Amygdala (tissue), 56 donors: ENCODE results near the gene C1orf210.

Source experiments
- DNase-seq, 56 donors: peaks; one replicate each; lab custom pipeline; 2025; lab: John Stamatoyannopoulos, UW

Gene C1orf210

GRCh38 chr1:43312663-43313515 lies 27.5 kb upstream of the C1orf210 start:
- no peak for DNase-seq

DNA sequence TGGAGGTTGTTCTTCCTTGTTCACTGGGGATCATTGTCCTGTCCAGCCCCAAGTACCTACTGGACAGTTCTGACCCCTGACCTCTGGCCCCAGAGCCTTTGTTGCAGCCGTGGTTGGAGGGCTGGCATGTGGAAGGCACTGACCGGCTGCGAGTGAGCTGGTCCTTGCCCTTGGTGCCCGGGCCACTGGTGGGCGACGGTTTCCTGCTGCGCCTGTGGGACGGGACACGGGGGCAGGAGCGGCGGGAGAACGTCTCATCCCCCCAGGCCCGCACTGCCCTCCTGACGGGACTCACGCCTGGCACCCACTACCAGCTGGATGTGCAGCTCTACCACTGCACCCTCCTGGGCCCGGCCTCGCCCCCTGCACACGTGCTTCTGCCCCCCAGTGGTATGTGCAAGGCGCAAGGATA lies 26.8 kb upstream of the C1orf210 start:
- DNase-seq = no peak

DNA sequence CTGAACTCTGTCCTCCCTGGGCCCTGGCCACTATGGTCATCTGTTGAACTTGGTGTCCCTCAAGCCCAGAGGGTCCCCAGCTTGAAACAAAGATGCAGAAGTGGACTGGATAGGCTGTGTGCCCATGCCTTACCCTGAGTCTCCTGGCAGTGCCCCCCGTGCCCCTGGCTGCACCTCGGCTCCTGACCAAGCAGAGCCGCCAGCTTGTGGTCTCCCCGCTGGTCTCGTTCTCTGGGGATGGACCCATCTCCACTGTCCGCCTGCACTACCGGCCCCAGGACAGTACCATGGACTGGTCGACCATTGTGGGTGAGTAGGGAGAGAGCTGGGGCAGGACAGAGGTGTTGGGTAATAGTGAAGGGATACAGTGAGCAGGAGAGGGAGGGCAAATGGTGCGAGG lies 26.1 kb upstream of the C1orf210 start:
- no peak for DNase-seq

DNA sequence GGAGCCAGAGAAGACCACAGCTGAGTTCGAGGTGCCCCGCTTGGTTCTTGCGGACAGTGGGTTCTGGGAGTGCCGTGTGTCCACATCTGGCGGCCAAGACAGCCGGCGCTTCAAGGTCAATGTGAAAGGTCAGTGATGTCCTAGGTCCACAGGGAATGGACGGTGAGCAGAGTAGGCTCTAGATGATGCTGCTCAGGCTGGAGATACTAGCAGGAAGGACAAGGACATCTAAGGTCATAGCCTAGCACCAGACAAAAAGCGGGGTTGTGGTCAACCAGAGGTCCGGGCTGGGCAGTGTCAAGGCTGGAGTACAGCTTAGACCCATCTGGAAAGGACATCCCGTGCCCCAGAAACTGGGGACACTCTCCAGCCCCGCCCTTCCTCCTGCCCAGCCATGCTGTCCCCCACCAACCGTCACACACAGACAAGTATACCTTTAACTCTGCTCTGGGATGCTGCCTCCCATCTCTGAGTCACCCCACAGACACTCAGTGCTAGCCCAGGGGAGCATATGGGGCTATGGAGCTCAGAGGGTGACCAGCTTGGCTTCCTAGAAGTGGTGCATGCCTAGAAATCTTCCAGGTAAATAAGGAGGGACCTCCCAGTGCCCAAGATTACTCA lies 24.1 kb upstream of the C1orf210 start:
- DNase-seq = no peak

GRCh38 chr1:43308635-43309404 lies 23.4 kb upstream of the C1orf210 start:
- no peak for DNase-seq

- DNase-seq = no peak
Observed at GRCh38 chr1:43307458-43308158, 22.2 kb upstream of the C1orf210 start.

- no peak for DNase-seq
Observed at GRCh38 chr1:43306688-43307457, 21.5 kb upstream of the C1orf210 start.

DNA sequence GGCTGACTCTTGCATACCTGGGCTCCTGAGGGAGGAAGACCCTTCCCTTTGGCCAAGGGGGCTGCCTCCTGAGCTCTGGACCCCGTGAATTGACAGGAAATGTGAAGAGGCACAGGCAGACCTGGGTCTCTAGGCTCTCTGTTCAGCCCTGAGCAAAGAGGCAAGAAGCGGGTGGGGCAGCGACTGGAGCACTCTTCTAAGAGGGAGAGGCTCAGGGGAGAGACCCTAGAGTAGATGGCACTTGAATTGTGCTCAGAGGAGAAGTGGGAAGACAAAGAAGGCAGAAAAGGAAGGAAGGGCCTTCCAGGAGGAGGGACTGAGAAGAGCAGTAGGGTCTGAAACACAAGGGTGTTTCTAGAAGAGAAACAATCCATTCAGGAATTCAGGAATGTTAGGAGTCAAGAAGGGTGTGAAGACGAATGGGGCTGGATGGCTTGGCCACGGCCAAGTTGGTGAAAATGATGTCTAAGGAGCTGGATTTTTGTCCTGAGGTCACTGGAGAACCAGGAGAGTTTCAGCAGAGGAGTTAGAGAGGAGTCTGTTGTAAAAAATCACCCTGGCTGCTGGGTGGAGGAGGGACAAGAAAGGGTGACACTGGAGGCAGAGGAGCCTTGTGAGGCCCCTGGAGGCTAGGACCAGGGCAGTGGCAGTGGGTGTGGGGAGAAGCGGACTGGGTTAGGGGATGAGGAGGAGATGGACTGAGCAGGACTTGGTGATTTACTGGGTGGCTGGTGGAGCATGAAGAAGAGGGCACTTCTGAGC lies 20.7 kb upstream of the C1orf210 start:
- DNase-seq = no peak

DNA sequence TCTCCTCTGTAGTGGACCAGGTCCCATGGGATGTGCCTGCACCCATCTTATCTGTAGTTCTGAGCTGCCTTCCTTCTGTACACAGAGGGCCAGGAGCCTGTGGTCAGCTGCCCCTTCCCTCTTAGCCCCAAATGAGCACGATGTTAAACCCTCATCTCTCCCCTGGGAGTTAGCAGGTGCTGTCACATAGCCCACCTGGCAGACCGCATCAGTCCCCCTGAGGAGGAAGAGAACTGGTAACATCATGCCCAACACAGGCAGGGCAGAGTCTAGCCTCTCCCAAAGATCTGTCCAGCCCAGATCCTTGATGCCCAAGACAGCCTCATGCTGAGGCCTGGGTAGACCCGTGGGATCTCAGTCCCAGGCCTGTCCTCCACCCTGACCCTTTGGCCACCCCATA lies 20.1 kb upstream of the C1orf210 start:
- DNase-seq = no peak

DNA sequence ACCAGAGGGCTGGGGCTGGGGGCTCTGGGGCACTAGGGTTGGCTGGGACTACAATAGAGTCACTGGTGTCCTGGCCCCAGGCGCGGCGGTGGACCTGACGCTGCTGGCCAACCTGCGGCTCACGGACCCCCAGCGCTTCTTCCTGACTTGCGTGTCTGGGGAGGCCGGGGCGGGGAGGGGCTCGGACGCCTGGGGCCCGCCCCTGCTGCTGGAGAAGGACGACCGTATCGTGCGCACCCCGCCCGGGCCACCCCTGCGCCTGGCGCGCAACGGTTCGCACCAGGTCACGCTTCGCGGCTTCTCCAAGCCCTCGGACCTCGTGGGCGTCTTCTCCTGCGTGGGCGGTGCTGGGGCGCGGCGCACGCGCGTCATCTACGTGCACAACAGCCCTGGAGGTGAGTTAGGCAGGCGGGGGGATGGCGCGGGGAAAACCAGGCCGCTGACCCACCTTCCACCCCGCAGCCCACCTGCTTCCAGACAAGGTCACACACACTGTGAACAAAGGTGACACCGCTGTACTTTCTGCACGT lies 19.5 kb upstream of the C1orf210 start:
- no peak for DNase-seq

GRCh38 chr1:43304314-43304681 lies 18.9 kb upstream of the C1orf210 start:
- DNase-seq = no peak

- peak in 2 of 56 donors; percentile 6 to 20 for DNase-seq
Observed at GRCh38 chr1:43303471-43304313, 18.3 kb upstream of the C1orf210 start.

DNA sequence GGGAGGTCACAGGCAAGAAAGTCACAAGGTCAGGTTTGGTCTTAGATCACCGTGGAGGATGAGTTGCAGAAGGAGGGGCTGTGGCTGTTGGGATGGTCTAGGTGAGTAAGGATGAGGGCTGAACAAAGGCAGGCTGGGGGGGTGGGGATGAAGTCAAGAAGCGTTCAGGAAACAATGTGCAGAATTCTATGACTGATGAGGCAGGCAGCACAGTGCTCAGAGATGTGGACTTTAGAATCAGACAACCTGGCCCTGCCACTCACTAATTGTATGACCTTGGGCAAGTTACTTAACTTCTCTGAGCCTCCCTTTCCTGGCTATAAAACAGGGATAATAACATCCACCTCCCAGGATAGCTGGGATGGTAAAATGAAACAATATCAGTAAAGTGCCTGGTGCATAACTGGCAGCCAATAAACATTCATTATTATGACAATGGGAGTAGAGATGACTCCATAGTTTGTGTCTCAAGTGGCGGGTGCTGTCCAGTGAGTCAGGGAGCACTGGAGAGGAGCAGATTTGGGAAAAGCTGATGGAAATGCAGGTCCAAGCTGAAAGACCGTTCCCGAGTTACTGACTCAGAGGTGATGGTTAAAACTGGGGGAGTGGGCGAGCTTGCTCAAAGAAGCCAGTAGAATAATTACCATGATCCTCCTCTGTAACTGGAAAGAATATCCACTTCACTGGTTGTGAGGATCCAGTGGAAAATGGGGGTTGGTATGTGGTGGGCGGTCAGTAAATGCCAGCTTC lies 17.5 kb upstream of the C1orf210 start:
- no peak for DNase-seq

DNA sequence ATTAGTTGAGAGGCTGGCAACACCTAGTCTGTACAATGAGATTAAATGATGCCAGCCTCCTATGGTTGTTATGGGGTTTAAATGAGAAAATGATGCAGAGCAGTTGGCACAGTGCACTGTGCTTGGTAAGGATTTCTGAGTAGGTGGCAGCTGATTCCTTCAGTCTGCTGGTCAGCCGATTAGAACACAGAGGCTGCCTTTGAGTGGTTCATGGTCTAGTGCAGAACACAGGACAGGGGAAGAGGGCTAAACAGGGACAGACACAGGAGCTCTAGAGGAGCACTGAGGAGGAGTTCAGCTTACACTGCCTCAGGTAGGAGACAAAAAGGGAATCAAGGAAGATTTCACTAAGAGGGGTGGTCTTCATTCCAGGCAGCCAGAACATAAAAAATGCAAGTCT lies 16.8 kb upstream of the C1orf210 start:
- DNase-seq = peak in 3 of 56 donors; percentile 7 to 21 (median 20)

- no peak for DNase-seq
Observed at GRCh38 chr1:43300378-43301094, 15.2 kb upstream of the C1orf210 start, which contains the start of gene TIE1. Gene TIE1 (plus strand): TSS chr1:43300982. CDS start chr1:43301072, 90 bp downstream.

DNA sequence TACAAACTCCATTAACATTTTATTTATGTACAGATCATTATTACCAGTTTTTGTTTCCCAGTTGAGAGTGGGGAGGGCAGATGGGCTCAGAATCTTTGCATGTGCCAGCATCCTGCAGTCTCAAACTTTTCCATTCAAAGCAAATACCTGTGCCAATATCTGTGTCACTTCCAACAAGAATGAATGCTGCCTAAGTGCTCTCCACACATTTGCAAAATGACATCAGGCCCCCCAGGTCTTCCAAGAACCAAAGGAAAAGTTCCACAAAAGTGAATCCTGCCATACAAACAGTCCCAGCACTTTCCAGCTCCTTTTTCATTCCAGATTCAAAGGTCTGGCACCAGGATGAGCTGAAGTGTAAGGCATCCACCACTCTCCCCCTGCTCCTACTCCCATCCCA lies 13.7 kb upstream of the C1orf210 start:
- no peak for DNase-seq

GRCh38 chr1:43298055-43298454 lies 12.7 kb upstream of the C1orf210 start:
- DNase-seq = no peak
